ENCODE measurements around the gene COBLL1. TPM values are rescaled to one million over a fixed set of nuclear protein-coding genes. Genes with fewer than 3 reads are reported as not detected.

The COBLL1 gene
- total RNA-seq, 1 experiment from 2014 or later: 8.3 TPM

DNA sequence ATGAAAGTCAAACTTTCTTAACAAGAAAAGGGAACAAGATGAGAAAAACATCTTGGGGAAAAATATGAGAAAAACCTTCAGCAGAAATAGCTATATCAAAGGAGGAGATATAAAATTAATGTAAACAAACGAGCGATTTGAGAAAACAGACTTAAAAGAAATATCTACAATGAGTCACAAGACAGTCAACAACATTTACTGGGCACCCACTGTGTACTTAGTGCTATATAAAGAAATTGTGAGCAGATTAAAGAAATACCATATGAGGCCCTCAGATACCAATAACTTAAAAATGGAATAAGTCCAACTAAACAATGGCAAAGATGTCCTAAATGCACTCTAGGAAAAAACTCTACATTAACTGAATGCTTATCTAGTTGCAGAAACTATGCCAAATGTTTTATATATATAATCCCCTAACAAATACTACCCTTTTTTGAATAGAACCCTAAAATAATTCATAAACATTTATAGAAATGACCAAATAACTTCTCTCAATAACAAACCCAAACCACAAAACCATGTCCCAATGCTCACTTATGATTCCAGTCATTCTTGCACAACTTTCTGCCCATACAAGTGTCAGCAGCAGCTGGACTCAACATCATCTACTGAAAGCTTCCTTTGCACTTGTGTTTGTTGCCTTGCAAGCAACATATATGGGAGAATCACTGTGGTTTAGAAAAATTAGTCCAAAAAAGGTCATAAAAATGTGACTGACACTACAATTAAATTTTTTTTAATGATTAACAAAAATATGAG is 83.5 kb downstream of the COBLL1 start:
- DNase-seq (ENCODE audit: low read depth): peak; percentile 9

GRCh38 chr2:164756773-164757172 is 84.8 kb downstream of the COBLL1 start:
- no peak for DNase-seq (ENCODE audit: low read depth)

GRCh38 chr2:164755952-164756351 is 85.7 kb downstream of the COBLL1 start:
- no peak for DNase-seq (ENCODE audit: low read depth)

GRCh38 chr2:164754157-164755093 is 87.2 kb downstream of the COBLL1 start:
- DNase-seq (ENCODE audit: low read depth): no peak

DNA sequence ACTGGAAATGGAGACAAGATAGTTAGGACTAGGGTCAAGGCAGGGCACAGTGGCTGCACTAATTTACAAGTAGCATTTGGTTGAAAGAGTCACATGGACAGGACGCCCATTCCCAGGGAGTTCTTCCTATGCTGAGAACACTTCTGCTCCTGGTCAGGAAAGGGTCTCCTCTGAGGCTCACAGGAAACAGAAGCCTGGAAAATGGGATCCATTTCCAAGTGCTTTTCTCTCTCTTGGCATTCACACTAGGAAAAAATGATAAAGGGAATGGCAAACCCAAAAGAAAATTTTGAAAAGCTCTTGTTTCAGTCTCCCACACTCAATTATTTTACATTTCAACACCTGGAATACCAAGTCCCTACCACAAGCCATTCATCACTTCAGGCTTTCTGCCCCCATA is 88.7 kb downstream of the COBLL1 start:
- no peak for DNase-seq (ENCODE audit: low read depth)

GRCh38 chr2:164747783-164748433 is 93.7 kb downstream of the COBLL1 start:
- DNase-seq (ENCODE audit: low read depth): no peak

DNA sequence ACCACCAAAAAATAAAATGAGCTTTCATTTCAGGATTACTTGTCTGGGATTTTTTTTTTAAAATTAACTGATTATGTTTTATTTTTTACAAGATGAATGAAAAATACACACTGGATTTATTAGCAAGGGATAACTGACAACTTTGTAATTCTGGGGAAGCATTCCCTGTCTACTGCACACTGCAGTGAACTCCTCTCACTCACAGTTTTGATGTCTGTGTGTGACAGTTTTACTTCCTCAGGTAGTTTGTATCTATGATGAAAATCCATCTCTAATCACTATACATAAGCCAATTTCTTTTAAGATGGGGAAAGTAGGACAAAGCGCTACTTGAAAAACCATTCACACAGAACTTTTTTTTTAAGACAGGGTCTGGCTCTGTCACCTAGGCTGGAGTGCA is 94.5 kb downstream of the COBLL1 start:
- DNase-seq (ENCODE audit: low read depth): no peak

- DNase-seq (ENCODE audit: low read depth): no peak
Measured at GRCh38 chr2:164746713-164747112, 94.9 kb downstream of the COBLL1 start.

- DNase-seq (ENCODE audit: low read depth): no peak
Measured at GRCh38 chr2:164745012-164745797, 96.4 kb downstream of the COBLL1 start.

DNA sequence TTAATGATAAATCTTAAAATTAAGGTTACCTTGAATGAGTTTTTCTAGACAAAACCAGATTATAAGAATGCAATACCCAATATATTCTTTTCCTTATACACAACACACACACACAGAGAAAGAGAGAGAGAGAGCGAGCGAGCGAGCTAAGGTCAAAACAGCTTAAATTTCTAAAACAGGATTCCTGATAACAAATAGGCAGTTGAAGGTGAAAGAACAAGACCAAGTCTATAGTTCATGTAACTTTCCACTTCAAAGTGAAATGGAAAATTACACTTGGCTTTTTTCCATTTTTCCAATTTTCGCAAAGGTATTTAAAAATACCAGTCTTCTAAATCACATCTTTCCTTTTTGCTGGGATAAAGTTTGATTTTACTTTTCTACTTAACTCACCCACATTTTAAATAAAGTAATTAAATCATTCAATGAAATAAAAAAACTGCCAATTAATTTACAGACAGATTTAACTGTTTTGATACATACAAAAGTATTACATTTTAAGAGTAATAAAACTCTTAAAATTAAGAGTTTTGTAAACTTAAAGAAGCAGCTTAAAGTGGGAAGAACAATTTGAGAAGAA is 98.8 kb downstream of the COBLL1 start:
- no peak for DNase-seq (ENCODE audit: low read depth)

GRCh38 chr2:164739966-164740365 is 101.7 kb downstream of the COBLL1 start:
- DNase-seq (ENCODE audit: low read depth): peak; percentile 76

DNA sequence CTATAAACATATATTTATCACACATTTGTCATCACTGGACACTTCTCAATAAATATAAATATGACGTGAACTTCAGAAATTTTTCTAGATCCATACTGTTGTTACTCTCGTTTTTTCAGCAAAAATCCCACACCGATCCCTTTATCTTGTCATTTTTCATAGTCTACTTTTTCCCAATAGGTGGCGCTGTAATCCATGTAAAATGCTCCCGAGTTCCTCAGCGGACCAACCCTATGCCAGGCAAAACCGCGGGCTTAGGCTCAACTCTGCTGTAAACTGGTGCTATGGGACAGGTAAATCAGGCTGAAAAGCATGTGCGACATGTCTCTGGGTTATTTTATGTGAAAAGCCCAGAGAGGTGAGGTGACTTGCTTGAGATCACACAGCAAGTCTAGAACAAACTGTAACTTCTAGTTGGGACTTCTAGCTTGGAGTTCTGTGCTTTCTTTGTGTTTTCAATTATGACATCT is 104.0 kb downstream of the COBLL1 start:
- DNase-seq (ENCODE audit: low read depth): peak; percentile 59

GRCh38 chr2:164735309-164735919 is 106.2 kb downstream of the COBLL1 start:
- peak; percentile 42 for DNase-seq (ENCODE audit: low read depth)

DNA sequence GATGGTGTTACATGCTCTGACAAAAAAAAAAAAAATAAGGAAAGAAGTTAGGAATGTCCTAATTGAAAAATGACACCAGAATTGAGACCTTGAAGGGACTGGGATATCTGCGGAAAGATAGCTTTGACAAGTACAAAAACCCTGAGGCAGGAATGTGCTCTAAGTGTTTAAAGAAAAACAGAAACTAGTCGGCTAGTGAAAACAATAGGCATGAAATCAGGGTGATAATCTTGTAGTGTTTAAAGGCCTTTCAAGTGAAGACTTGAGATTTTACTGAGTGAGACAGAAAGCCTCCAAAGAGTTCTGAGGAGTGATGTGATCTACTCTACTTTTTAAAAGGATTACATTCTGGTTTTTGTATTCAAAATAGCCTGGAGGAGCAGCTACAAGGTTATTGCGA is 107.4 kb downstream of the COBLL1 start:
- no peak for DNase-seq (ENCODE audit: low read depth)

- DNase-seq (ENCODE audit: low read depth): no peak
Measured at GRCh38 chr2:164725542-164725941, 116.1 kb downstream of the COBLL1 start.

DNA sequence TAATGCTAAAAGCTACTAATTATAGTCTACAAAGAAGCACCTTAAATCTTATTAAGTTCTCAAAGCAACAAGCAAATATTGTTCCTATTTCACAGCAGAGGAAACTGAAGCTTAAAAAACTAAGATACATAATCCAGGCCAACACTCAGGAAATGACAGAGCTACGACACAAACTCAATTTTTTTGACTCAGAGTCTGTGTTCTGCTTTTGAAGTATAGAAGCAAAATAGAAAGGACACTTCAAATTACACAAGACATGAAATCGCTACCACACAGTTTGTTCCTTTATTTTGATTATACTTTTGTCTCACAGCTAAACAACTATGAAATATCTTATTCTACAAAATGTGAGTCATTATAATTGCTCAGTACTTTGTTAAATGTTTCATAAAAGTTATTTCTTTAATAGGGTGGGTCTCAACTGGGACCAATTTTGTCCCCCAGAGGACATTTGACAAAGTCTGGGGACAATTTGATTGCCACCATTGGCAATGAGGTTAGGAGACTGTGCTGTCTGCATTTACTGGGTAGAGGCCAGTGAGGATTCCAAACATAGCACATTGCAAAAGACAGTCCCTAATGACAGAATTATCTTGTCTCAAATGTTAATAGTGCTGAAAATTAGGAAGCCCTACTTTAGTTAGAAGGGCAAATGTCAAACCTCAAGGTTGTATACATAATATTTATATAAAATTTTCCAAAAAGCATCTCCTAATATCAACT is 118.8 kb downstream of the COBLL1 start:
- peak; percentile 61 for DNase-seq (ENCODE audit: low read depth)

DNA sequence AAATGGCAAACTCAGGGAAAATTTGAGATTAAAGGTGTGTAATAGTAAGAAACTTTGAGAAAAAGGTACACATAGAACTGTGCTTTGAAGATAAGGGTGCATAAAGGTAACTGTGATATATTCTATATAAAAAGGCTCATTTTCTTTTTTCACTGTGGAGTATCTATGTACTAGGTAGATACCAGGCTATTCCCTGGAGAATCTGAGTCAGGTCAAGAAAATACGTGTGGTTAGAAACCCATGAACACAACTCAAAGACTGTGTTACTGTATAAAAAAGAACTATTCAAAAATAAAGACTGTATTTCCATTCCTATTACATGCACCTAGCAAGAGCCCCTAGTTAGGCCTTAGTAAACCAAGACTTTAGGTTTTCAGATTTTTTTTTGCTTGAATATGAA is 120.2 kb downstream of the COBLL1 start:
- DNase-seq (ENCODE audit: low read depth): no peak

DNA sequence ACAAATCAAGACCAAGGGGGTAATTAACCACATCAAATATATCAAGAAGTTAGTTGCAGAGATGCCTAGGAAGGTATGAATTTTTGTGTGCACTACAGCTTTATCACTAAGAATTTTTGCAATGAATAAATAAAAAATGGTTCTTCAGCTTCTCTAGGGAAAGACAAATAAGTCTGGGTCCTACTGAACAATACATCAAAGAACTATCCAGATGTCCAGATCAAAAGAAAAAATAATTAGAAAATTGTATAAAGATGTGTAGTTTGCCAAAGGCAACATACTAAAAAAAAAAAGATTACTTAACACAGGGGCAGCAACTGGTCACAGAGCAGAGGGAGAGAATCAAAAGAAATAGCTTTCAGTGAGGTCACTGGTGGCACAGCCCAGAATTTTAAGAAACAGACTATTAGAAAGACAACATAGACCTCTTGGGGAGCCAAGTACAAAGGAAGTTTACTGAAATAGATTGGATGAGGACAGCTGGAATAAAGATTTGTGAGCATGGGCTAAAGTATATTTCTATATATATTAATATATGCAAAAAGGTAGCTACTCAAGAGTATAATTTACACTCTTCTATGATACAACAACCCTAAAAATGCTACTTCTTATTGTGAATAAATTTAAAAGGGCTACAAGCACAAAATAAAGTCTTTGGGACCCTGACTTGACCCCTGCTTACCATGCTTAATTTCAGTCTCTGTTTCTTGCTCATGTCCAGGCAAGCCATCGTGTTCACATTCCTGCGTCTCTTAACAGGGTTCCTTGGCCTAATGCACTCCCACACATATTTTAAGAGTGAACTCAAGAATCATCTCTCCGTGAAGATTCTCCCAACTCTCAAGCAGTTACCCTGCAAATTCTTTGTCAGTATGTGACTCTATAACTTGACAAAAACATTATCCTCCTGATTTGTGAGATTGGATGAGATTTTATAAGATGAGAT is 121.4 kb downstream of the COBLL1 start:
- no peak for DNase-seq (ENCODE audit: low read depth)
